Renal cortical epithelial cell (primary cell): ENCODE data around the gene GRIN2C. TPM values are rescaled to one million over a fixed set of nuclear protein-coding genes. Genes with fewer than 3 reads are reported as not detected.

ENCODE experiments used
- DNase-seq: peaks from one replicate; pipeline ENCODE4 v3.0.0-alpha.2; 2011; ENCODE audit warnings: low read depth
- total RNA-seq: library from RNA; depleted of rRNA; stranded (reverse); fragments of >200 nt; gene quantifications from 2 replicates; pipeline ENCODE4 v1.2.3, GENCODE V29; 2014

The GRIN2C gene
- total RNA-seq, 1 donor from 2014 or later = 0.10 TPM

GRCh38 chr17:74846621-74847020, 13.1 kb downstream of the GRIN2C start:
- DNase-seq = no peak

GRCh38 chr17:74843352-74843627, 16.4 kb downstream of the GRIN2C start:
- DNase-seq = no peak

- DNase-seq = peak; percentile 21
These were observed 16.9 kb downstream of the GRIN2C start for GRCh38 chr17:74842599-74843351.

GRCh38 chr17:74842146-74842598, 17.5 kb downstream of the GRIN2C start:
- no peak for DNase-seq

GRCh38 chr17:74840989-74841666, 18.6 kb downstream of the GRIN2C start:
- no peak for DNase-seq

GRCh38 chr17:74839990-74840852, 19.5 kb downstream of the GRIN2C start:
- no peak for DNase-seq

GRCh38 chr17:74838274-74838673, 21.4 kb downstream of the GRIN2C start:
- no peak for DNase-seq

GRCh38 chr17:74836691-74837467, 22.8 kb downstream of the GRIN2C start:
- DNase-seq = no peak

GRCh38 chr17:74836191-74836590, 23.5 kb downstream of the GRIN2C start:
- no peak for DNase-seq

GRCh38 chr17:74833501-74834377, 25.9 kb downstream of the GRIN2C start:
- DNase-seq = peak; percentile 45

GRCh38 chr17:74832421-74832820, 27.3 kb downstream of the GRIN2C start:
- no peak for DNase-seq

GRCh38 chr17:74831444-74832146, 28.1 kb downstream of the GRIN2C start:
- no peak for DNase-seq

- no peak for DNase-seq
These were observed 28.8 kb downstream of the GRIN2C start for GRCh38 chr17:74830861-74831260.

- DNase-seq = no peak
These were observed 31.9 kb downstream of the GRIN2C start for GRCh38 chr17:74827800-74828199.

- DNase-seq = no peak
These were observed 33.5 kb downstream of the GRIN2C start for GRCh38 chr17:74825952-74826719.

- no peak for DNase-seq
These were observed 34.6 kb downstream of the GRIN2C start for GRCh38 chr17:74824961-74825627.

GRCh38 chr17:74822939-74823367, 36.7 kb downstream of the GRIN2C start:
- no peak for DNase-seq

- no peak for DNase-seq
These were observed 37.2 kb downstream of the GRIN2C start for GRCh38 chr17:74822335-74822938.
